ENCODE measurements around the gene TOX3.

- no peak for TF ChIP-seq POLR2A (IDR thresholded peaks at IDR 0.05)
- TF ChIP-seq CTCF (IDR thresholded peaks at IDR 0.05), result no peak
Observed at GRCh38 chr16:52473096-52473495, 73.8 kb downstream of the TOX3 start.

Measured in heart left ventricle (tissue), 13 donors.